GM12873 (cell line): ENCODE measurements around the gene TEX44.

Experiments used
- TF ChIP-seq, protein P1 (sequence below): IDR thresholded peaks from 2 replicates; pipeline ENCODE4 v1.5.1; 2012; ENCODE audit warnings: low read depth, mild to moderate bottlenecking, moderate library complexity, low read length, control low read depth; ENCODE audit not compliant: insufficient read depth; ENCODE audit errors: missing control alignments

Gene TEX44

DNA sequence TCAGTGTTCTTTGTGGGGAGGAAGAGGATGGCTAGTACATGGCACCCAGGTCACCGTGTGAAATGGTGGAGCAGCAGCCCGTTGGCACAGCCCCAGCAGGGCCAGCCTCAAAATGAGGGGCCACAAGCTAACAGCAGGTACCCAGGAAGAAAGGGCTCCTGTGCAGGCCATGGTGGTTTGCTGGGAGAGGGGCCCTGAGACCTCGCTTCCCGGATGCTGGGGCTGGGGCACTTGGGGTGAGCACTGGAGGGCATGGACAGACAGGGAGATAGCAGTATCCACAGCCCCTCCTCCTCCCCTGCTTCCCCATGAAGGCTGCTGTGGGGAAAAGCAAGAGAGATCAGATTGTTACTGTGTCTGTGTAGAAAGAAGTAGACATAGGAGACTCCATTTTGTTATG, 16.2 kb upstream of the TEX44 start:
- TF ChIP-seq, protein P1, sequence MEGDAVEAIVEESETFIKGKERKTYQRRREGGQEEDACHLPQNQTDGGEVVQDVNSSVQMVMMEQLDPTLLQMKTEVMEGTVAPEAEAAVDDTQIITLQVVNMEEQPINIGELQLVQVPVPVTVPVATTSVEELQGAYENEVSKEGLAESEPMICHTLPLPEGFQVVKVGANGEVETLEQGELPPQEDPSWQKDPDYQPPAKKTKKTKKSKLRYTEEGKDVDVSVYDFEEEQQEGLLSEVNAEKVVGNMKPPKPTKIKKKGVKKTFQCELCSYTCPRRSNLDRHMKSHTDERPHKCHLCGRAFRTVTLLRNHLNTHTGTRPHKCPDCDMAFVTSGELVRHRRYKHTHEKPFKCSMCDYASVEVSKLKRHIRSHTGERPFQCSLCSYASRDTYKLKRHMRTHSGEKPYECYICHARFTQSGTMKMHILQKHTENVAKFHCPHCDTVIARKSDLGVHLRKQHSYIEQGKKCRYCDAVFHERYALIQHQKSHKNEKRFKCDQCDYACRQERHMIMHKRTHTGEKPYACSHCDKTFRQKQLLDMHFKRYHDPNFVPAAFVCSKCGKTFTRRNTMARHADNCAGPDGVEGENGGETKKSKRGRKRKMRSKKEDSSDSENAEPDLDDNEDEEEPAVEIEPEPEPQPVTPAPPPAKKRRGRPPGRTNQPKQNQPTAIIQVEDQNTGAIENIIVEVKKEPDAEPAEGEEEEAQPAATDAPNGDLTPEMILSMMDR: no peak

- TF ChIP-seq, protein P1: no peak
Measured at GRCh38 chr2:231579560-231579959, 13.1 kb upstream of the TEX44 start.

GRCh38 chr2:231581328-231581727, 11.3 kb upstream of the TEX44 start:
- TF ChIP-seq, protein P1: no peak

GRCh38 chr2:231583982-231584381, 8.7 kb upstream of the TEX44 start:
- TF ChIP-seq, protein P1: no peak

DNA sequence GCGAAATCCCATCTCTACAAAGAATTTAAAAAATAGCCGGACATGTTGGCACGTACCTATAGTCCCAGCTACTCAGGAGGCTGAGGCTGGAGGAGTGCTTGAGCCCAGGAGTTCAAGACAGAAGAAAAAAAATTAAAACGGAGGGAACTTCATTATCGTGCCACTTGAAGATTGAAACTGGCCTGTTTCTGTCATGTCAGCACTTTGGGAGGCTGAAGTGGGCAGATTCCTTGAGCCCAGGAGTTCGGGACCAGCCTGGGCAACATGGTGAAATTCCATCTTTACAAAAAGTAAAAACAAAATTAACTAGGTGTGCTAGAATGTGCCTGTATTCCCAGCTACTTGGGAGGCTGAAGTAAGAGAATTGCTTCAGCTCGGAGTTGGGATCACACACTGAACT, 3.0 kb upstream of the TEX44 start:
- TF ChIP-seq, protein P1: no peak

- TF ChIP-seq, protein P1: no peak
Measured at GRCh38 chr2:231590614-231591013, 2.0 kb upstream of the TEX44 start.

GRCh38 chr2:231593666-231594065, 1.0 kb downstream of the TEX44 start:
- TF ChIP-seq, protein P1: no peak
